Left ventricle myocardium superior (tissue), 1 donor: ENCODE measurements around the gene ARMC9. TPM values are rescaled to one million over a fixed set of nuclear protein-coding genes. Genes with fewer than 3 reads are reported as not detected.
A peak's percentile ranks its signal among the peaks of the same experiment; 100 is the strongest.

ENCODE experiments used
- ATAC-seq: fragments of 200-7000 bp; cut with Tn5 transposase; one replicate; pipeline ENCODE4 v1.9.1; 2020; ENCODE audit warnings: mild to moderate bottlenecking, moderate library complexity
- DNase-seq: peaks from one replicate; pipeline ENCODE4 v3.0.0-alpha.2; 2020
- intact Hi-C: fragments of 100-400 bp; cut with micrococcal nuclease; formaldehyde crosslinking; loops from one replicate; pipeline ENCODE4 v1.11.0; 2022
- total RNA-seq: library from RNA; stranded (reverse); fragmentation: NEBNext Ultra II Directional; extraction: Animal tissue kit (Norgen Biotek cat#: 25700); gene quantifications from one replicate; pipeline ENCODE4 v1.2.1, GENCODE V29; 2021
- donor health status: DM: no; HTN: yes; CAD: no; lungs with severe emphysema.

The ARMC9 gene
- total RNA-seq, 1 donor from 2014 or later = 2.3 TPM

DNA sequence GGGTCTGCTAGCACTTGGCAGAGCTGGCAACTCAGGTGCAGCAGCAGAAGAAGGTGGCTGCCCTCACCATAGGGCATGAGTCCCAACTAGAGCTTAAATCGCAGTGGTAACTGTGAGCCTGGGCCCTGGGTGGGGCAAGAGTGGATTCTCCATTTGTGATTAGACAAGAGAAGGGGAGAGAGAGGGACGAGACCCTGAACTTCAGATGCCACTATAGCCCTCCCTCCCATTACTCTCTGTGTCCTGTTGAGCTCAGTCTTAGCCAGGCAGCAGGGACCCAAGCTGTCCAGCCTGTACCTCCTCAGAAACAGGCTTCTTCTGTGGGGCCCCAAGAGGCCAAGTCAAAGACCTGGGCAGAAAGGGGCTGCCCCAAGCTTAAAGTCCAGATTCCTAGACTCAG lies 127.4 kb downstream of the ARMC9 start:
- ATAC-seq (no peak), DNase-seq (no peak)
- intact Hi-C loops = no loop called here

DNA sequence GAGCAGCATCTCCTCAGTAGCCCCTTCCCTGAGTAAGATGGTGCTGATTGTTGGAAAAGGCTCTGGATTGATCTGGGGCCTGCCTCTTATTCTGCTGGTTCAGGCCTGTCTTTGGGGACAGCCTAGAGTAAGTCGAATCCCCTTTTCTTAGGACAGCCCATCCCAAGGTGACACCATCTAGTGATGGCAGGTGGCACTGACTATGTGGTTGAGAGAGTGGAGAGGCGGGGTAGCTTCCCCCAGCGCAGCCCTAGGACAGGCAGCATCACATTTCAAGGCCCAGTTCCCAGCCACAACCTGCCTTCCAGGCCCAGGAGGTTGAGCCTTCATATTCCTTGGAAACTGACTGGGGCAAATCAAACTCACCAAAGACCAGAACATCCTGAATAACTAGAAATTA lies 128.0 kb downstream of the ARMC9 start:
- DNase-seq (no peak), ATAC-seq (no peak)
- intact Hi-C loops = no loop called here

DNA sequence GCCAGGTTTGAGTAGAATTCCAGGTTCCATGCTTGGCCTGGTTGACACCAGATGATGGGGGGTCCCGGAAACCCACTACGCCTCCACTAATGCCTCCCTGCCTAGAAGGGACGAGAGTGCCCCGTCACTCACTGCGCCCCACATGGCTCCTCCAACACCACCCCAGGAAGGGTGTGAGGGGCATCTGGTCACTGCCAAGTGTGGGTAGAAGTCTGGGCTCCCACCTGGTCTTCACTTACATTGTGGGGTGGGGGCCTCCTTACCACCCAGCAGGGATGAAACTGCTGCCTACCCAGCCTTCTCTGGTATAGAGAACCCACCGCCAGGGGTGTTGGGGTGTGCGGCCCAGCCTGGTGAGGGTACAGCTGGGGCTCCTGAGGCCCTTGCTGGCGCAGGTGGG lies 131.9 kb downstream of the ARMC9 start:
- ATAC-seq = no peak
- intact Hi-C loops = no loop called here
- DNase-seq = no peak

DNA sequence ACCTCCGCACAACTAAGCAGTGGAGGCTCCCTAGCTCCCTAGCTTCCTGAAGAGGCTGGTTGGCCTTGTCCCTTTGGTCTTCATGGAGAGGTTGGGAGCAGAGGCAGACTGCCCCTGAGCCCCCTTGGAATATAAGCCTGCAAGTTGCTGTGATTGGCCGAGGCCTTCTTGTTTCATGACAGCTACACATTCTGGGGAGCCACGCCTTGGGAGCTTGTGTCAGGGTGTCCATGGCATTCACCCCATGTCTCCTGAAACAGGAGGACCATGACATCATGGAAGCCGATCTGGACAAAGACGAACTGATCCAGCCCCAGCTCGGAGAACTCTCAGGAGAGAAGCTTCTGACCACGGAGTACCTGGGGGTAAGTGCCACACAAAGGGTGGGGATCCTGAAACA lies 133.1 kb downstream of the ARMC9 start:
- intact Hi-C loops = no loop called here
- no peak for ATAC-seq
- DNase-seq = no peak

DNA sequence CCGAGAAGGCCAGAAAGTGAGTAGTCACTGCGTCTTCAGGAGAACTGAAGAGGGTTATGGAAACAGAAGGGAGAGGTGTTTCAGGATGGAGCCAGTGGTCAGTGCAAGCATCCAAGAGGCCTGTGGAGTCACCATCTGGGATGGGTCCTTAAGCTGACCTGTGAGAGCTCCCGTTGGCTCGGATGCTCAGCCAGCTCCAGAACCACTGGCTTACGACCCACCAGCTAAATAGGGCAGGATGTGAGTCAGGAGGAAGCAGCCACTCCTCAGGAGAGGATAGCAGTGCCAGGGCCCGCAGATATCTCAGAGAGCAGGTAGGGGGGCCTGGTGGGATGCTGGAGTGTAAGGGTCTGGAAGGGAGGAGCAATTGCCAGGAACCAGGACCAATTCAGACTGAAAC lies 134.0 kb downstream of the ARMC9 start:
- no peak for DNase-seq
- intact Hi-C loops = no loop called here
- no peak for ATAC-seq

DNA sequence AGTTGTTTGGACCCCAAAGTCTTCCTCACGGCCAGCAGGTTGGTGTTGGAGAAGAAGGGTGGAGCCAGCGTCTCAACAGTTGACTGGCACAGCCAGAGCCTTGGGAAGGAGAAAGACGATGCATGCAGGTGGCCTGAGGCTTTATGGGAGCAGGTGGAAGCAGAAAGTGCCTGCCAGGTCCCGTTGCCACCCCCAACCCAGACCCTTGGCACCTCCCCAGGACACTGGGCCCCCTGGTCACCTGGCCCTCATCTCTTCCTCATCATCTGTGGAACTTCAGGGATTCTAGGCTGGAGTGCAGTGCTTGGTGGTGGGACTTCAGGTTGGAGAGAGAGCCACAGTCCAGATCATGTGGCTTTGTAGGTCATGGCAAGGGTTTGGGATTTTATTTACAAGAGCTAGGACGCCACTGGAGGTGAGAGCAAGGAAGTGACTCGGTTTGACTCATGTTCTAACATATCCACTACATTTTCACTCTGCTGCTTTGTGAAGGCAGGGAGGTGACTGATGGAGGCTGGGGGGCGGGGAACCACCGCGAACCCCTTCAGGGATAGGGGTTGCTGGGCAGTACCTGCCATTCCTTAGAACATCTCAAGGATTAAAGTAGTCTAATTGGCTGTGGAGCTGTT lies 134.6 kb downstream of the ARMC9 start:
- intact Hi-C loops = no loop called here
- DNase-seq (no peak), ATAC-seq (no peak)

DNA sequence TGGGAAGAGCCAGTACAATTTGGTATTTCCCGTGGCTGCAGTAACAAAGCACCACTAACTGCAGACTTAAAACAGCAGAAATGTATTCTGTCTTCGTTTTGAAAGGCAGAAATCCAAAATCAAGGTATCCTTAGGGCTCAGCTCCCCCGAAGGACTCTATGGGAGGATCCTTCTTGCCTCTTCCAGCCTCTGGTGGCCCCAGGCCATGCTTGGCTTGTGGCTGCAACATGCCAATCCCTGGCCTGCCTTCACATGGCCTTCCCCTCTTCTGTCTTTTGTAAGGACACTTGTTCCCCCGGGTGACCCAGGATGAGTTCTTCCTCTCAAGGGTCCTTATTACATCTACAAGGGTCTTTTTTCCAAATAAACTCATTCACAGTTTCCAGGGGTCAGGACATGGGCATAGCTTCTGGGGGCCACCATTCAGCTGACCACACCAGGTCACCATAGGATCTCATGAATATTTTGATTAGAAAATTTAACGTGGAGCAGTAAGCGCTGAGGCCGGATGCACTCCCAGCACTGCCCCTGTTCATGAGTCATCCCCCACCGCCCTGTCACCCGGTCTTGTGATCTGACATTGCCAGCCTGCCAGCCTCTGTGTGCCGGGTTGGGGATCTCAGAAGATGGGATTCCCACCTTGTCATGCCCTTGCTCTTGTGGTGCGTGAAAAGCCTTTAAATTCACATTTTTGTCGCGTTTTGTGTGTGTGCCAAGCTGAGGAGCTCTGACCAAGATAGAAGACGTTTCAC lies 135.9 kb downstream of the ARMC9 start:
- ATAC-seq (peak; percentile 30), DNase-seq (no peak)
- intact Hi-C loops = no loop called here

DNA sequence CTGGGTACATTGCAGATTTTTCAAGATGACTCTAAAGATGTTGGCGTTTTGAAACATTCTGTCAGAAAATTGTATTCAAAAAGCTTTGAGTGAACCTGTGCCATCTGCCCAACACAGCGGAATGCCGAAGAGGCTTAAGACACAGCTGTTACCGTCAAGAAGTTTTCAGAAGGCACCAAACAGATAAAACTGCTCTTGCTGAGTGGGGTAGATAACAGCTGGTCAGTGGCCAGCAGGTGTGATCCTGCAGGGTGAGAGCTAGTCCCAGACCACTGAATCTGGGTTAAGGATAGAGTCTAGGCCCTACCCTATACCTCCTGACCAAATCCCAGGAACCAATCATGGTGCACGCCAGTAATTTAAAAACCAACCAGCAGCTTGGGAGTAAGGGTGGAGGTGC lies 136.6 kb downstream of the ARMC9 start:
- no peak for DNase-seq
- intact Hi-C loops = no loop called here
- ATAC-seq = no peak

DNA sequence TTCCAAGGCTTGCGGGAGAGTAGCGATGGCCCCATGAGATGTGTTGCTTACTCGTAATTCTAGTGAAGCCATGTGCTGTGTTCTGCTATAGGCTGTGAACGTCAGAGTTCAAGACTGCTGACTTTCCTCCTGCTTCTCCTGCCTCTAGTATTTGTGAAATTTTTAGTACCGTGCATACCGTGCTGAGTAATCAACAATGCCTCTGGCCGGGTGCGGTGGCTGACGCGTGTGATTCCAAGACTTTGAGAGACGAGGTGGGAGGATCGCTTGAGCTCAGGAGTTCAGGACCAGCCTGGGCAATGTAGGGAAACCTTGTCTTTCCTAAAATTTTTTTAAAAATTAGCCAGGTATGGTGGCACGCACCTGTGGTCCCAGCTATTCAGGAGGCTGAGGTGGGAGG lies 137.2 kb downstream of the ARMC9 start:
- no peak for DNase-seq
- intact Hi-C loops = no loop called here
- no peak for ATAC-seq

DNA sequence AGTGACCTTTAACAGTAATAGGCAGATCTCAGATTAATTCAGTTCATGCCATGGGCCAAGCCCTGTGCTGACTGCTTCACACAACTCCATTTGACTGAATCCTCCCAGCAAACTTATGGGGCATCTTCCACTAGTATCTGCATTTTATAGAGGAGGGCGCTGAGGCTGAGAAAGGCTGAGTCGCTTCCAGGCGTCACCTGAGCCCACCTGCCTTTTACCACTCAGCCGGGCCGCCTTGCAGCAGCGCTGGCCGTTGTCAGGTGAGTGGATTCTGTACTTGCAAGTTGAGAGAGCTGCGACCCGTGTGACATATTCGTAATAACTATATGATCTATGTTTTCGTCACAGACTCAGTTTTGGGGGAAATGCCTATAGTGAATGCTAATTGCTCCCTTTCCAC lies 137.8 kb downstream of the ARMC9 start:
- no peak for DNase-seq
- ATAC-seq = no peak
- intact Hi-C loops = no loop called here

DNA sequence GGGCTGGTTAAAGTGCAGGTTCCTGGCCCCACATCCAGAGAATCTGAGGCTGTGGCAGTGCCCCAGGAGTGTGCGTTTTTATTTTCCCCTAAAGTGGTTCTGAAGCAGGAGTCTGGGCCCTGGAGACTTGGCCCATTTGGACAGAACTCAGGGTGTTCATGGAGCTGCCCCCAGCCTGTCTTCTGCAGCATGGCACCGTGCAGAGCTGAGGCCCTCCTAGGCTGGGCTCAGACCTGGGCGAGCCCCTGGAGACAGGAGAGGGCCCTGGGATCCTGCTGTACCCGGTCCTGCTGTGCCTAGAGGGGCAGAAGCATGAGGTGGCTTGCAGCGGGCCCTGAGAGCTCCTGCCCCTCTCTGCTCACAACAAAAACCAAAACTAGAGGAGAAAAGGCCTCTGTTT lies 138.3 kb downstream of the ARMC9 start:
- ATAC-seq = peak; percentile 35
- intact Hi-C loops = no loop called here
- no peak for DNase-seq

DNA sequence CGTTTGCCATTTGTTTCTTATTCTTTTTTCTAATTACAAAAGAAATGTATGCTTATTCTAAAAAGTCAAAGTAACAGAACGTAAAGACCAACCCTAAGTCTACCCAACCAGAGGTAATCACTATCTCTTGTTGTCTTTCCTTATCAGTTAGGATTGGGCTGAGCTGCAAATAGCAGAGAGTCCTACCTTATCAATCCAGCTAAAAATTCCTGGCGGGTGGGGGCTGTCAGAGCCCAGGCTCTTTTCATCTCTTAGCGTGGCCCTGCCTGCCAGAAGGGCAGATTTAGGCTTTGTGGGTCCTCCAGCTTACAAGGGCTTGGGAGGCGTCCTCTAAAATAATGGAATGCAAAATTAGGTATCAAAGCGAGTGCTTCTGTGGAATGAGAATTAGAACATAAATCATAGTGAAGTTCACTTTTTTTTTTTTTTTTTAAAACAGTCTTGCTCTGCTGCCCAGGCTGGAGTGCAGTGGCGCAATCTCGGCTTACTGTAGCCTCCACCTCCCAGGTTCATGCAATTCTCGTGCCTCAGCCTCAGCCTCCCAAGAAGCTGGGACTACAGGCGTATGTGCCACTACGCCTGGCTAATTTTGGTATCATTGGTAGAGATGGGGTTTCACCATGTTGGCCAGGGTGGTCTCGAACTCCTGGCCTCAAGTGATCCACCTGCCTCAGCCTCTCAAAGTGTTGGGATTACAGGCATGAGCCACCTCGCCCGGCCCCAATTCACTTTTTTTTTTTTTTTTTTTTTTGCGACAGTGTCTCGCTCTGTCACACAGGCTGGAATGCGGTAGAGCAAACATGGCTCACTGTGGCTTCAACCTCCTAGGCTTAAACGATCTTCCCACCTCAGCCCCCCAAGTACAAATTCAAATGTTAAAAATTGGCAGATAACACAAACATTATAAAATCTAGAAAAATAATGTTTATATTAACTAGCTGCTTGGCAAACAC lies 139.7 kb downstream of the ARMC9 start:
- intact Hi-C loops = no loop called here
- DNase-seq (no peak), ATAC-seq (peak; percentile 43)

DNA sequence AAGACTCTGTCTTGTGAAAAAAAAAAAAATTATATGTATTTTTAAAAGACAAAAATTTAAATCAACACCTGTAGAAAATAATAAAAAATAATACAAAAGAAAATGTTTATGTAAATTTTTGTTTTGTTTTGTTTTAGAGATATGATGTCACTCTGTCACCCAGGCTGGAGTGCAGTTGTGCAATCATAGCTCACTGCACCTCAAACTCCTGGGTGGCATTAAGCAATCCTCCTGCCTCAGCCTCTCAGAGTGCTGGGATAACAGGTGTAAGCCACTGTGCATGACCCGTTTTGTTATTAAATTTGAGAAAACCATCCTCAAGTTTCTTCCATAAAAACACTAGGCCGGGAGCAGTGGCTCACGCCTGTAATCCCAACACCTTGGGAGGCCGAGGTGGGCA lies 140.9 kb downstream of the ARMC9 start:
- intact Hi-C loops = no loop called here
- no peak for DNase-seq
- ATAC-seq = no peak

DNA sequence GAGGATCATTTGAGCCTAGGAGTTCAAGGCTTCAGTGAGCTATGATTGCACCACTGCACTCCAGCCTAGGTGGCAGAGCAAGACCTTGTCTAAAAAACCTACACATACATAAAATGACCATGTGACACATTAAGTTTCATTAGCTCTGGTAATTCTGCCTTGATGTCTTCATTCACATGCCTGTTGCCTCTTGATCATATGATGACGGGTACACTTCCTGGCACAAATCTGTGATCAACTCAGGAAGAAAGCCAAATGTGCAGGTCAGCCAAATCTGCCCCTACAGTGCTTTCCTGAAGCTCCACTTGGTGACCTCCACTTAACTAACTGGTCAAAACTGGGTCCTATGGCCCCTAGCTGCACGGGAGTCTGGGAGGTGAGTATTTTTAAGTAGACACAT lies 142.7 kb downstream of the ARMC9 start:
- ATAC-seq = peak; percentile 15
- intact Hi-C loops = no loop called here
- no peak for DNase-seq

DNA sequence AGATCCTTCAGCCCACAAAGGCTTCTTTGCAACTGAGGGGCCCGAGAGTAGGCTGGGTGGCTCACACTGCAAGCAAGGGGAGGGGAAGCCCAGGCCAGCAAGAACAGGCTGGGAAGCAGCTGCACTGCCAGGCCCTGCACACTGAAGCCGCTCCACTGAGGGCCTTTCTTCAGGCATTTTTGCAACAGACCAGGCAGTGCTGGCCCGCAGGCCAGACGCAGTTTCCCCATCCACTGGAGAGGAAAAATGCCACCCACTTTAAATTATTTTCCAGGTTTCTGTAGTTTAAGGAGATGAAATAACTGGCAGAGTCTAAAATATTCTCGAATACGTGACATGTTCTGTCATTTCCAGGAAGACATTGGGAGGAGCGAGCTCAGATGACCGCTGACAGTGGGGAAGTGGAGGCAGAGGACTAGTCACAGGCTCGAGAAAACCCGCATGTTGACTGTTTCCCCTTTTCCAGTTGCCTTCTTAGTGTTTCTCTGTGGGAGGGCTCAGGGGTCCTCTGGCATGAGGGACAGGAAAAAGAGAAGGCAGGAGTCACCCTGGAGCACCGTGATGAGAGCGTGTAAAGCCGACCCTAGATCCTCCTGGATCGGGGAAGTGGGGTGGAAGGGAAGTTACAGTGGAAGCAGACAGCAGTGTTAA lies 143.8 kb downstream of the ARMC9 start:
- no peak for DNase-seq
- intact Hi-C loops = no loop called here
- peak; percentile 73 for ATAC-seq

DNA sequence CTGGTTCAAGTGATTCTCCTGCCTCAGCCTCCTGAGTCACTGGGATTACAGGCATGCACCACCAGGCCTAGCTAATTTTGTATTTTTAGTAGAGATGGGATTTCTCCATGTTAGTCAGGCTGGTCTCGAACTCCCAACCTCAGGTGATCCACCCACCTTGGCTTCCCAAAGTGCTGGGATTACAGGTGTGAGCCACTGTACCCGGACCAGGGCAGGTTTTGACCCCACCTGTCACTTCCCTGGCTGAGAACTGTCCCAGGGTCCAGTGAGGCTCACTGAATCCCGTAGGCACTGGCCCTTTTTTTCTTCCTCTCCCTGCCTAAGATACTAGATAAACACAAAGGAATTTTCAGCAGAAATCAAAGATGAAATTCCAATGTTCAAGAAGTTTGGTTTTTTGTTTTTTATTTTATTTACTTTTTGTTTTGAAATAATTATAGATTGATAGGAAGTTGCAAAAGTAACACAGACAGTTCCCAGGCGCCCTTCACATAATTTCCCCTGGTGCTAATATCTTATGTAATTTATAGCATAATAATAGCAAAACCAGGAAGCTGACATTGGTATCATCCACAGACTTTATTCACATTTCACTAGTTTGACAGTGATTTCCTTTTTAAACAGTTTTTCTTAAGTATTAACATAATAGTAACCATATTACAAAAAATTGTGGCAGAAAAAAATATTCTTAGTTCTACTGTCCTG lies 144.7 kb downstream of the ARMC9 start:
- ATAC-seq (no peak), DNase-seq (no peak)
- intact Hi-C loops = no loop called here

DNA sequence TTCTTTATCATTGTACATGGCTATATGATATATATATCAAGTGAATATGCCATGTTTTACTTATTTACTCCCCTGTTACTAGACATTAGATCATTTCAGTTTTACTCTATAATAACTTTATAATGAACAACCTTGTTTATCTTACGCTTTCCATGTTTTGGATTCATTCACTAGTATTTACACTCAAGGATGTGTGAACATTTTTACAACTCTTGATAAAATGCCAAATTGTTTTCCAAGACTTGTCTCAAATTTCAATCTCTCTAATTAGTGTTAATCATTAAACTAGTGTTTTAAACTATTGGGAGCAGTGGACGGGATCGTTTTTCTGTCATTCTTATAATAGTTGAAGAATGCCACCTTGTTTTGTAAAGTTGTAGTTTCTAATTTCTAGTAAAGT lies 145.6 kb downstream of the ARMC9 start:
- intact Hi-C loops = no loop called here
- no peak for ATAC-seq
- no peak for DNase-seq

DNA sequence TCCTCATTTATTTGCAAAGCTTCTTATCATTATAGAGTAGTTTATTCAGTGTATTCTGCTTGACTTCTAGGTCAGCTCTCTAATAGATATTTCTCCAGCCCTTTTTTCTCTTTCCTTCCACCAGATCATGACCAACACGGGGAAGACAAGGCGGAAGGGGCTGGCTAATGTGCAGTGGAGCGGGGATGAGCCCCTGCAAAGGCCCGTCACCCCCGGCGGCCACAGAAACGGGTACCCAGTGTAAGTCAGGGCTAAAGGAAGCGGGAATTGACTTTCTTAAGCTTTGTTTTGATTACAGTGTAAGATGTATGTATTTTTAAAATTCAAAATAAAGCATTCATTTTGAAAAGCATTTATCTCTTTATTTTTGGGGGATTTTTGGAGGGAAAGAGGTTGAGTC lies 146.4 kb downstream of the ARMC9 start:
- intact Hi-C loops = no loop called here
- no peak for ATAC-seq
- no peak for DNase-seq

DNA sequence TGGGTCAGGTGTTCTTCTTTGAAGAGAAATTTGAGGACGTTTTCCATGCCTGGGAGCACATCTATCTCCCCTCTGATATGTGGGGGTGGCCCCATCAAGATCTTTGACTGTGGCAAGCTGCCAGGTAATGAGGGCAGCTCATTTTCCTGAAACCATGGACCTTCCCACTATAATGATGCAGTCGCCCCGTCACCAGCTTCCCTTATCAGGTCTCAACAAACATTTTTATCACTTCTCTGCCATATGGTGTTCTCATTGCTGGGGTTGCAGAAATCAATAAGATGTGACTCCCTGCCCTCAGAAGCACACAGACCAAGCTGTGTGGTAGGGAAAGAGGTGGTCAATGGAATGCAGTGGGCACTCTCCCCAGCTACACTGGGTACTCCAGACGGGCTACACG lies 148.7 kb downstream of the ARMC9 start:
- ATAC-seq = no peak
- intact Hi-C loops = no loop called here
- DNase-seq = no peak
